ENCODE data around the gene KCNQ2.

Gene KCNQ2

DNA sequence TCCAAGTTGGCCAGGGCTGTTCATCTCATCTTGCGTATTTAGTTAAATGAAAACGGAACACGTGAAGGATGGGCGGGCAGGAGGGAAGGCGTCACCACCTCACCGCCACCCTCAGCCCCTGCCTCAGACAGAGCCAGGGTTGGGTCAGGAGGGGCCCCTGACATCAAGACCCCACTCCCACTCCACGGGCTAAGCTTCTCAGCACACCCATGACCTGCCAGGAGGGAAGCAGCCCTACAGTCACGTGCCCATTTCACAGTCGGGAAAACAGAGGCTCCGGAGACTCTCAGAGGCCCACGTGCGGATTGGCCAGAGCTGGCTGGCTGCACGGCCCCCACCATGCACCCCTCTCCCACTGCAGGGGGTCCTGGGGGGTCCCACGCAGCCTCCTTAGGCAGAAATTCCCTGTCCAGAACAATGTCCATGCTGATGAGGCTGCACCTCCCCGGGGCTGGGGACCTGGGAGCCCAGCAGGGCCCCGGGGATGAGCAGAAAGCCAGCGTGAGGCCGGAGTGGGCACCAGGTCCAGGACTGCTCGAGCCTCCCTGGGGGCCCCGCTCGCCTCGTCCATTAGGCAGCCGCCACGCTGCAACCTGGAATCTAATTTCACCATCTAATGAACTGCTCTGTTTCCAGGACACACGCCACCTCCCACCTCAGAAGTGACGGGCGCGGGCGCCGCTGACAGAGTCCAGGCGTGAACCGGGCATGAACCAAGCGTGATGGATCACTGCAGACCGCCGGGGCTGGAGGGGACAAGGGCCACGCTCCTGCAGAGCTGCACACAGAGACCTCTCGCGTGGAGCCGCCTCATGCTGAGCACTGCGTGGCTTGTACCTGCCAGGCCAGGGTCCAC, 15.8 kb downstream of the KCNQ2 start:
- no peaks in the 10 kb centered on the region for H3K36me3 Mint-ChIP-seq (ENCODE audit: low read depth)
- H3K27ac Mint-ChIP-seq = no peak overlapping the region
- H3K9me3 Mint-ChIP-seq = no peaks in the 10 kb centered on the region
- H3K27me3 Mint-ChIP-seq (ENCODE audit: low read depth) = peaks cover 34% of the 10 kb centered on the region
- TF ChIP-seq, protein P1, sequence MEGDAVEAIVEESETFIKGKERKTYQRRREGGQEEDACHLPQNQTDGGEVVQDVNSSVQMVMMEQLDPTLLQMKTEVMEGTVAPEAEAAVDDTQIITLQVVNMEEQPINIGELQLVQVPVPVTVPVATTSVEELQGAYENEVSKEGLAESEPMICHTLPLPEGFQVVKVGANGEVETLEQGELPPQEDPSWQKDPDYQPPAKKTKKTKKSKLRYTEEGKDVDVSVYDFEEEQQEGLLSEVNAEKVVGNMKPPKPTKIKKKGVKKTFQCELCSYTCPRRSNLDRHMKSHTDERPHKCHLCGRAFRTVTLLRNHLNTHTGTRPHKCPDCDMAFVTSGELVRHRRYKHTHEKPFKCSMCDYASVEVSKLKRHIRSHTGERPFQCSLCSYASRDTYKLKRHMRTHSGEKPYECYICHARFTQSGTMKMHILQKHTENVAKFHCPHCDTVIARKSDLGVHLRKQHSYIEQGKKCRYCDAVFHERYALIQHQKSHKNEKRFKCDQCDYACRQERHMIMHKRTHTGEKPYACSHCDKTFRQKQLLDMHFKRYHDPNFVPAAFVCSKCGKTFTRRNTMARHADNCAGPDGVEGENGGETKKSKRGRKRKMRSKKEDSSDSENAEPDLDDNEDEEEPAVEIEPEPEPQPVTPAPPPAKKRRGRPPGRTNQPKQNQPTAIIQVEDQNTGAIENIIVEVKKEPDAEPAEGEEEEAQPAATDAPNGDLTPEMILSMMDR (IDR thresholded peaks at IDR 0.05; ENCODE audit: unreplicated experiment in 3 of 3) = no peak
- H3K4me1 Mint-ChIP-seq = peaks cover 7% of the 10 kb centered on the region
- H3K4me3 Mint-ChIP-seq = no peak overlapping the region

DNA sequence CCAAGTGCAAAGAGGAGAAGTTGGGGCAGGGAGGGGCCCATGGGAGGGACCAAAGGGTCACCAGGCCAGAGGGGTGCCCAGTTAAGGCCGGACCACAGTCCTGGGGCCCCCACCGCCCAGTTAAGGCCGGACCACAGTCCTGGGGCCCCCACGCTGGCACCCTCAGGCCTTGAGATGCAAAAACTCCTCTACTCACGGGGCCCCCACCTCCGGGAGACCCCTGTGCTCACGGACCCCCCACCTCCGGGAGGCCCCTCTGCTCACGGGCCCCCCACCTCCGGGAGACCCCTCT, 16.9 kb downstream of the KCNQ2 start:
- Mint-ChIP-seq H3K27ac (no peak overlapping the region), H3K36me3 (ENCODE audit: low read depth) (no peaks in the 10 kb centered on the region), H3K4me3 (no peak overlapping the region), H3K27me3 (ENCODE audit: low read depth) (peaks cover 23% of the 10 kb centered on the region), H3K9me3 (no peaks in the 10 kb centered on the region), H3K4me1 (peaks cover 7% of the 10 kb centered on the region)
- TF ChIP-seq, protein P1 (IDR thresholded peaks at IDR 0.05; ENCODE audit: unreplicated experiment in 3 of 3) = no peak

DNA sequence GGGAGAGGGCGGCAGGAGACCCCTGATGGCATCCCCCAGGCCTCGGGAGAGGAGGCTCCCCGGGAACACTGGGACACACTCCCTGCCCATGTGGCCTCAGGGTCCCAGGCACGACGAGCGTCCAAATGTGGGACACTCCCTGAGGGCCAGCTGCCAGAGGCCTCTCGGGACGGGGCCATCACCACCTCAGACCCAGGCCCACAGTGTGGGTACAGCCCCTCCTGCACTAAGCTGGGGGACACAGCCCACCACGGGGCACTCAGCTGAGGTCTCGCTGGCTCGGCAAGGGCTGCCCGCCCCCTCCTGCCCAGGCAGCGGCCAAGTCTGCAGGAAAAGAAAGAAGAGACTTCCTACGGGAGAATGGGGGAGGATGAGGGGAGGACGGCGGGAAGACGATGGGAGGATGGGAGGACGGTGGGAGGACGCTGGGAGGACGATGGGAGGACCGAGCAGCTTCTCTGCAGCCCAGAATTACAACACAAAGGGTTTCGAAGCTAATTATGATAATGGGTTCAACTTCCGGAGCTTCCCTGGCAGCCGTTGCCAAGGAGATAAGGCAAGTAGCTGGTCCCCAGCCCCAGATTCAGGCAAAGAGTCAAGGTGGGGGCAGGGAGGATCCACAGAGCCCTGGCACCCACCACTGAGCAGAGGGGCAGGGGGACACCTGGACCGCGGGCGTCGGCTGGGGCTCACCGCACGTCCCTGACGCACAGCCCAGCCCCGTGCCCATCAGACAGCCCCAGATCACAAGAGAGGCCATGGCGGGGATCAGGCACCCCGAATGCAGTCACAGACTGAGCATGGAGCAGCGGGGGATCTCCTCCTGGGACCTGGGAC, 17.5 kb downstream of the KCNQ2 start:
- no peaks in the 10 kb centered on the region for H3K36me3 Mint-ChIP-seq (ENCODE audit: low read depth)
- TF ChIP-seq, protein P1 (IDR thresholded peaks at IDR 0.05; ENCODE audit: unreplicated experiment in 3 of 3) = no peak
- H3K4me1 Mint-ChIP-seq = peaks cover 7% of the 10 kb centered on the region
- H3K4me3 Mint-ChIP-seq = peak overlapping the region in 1 of 3 experiments; percentile 23
- no peaks in the 10 kb centered on the region for H3K9me3 Mint-ChIP-seq
- H3K27me3 Mint-ChIP-seq (ENCODE audit: low read depth) = peaks cover 21% of the 10 kb centered on the region
- H3K27ac Mint-ChIP-seq = no peak overlapping the region

DNA sequence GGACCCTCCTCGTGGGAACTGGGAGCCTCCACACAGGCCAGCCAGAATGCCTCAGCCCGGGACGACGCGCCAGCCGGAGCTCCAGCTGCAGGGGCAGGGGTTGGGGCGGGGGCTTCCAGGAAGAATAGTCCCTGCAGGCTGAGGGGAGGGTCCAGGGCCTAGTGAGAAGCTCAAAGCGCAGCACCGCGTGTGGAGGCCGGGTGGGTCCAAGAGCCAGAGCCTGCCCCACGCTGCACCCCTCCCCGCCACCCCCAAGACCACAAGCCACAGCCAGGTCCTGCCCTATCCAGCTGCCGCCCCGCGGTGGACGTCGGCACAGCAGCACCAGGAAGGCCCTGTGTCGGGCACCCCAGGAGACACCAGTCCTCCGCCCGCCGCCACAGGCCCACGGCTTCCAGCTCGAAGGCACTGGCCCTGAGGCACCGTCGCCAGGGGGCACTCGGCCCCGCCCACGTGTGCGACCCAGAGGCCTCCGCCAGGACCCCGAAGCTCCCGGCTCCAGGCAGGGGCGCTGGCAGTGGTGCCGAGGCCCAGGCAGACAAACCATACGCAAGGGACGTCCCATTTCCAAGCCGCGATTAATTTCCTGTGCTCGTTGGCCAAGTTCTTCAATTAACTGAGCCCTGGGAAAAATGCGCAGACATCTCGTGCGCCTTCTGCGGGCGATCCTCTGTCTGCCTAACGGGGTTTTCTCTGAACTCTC, 19.5 kb downstream of the KCNQ2 start:
- TF ChIP-seq, protein P1 (IDR thresholded peaks at IDR 0.05; ENCODE audit: unreplicated experiment in 3 of 3) = no peak
- Mint-ChIP-seq H3K9me3 (no peaks in the 10 kb centered on the region), H3K36me3 (ENCODE audit: low read depth) (no peaks in the 10 kb centered on the region), H3K4me3 (no peak overlapping the region), H3K4me1 (peaks cover 8% of the 10 kb centered on the region), H3K27me3 (ENCODE audit: low read depth) (peaks cover 21% of the 10 kb centered on the region), H3K27ac (no peak overlapping the region)

DNA sequence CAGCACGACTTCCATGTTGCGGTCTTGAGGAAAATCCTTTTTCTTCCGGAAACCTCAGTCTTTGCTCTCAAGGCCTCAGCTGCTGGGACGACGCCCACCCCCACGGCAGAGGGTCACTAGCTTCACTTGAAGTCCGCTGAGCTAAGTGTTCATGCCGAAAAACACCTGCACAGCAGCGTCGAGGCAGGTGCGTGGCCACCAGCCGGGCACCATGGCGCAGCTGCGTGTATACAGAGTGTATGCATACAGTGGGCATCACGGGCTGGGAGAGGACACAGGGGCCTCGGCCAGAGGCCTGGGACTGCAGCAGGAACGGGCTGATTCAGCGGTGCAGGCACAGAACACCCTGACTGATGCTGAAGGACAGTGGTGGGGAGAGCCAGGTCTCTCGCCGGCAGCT, 20.1 kb downstream of the KCNQ2 start:
- H3K27ac Mint-ChIP-seq = peak overlapping the region in 1 of 3 experiments; percentile 24
- peaks cover 14% of the 10 kb centered on the region for H3K4me1 Mint-ChIP-seq
- no peak overlapping the region for H3K4me3 Mint-ChIP-seq
- H3K9me3 Mint-ChIP-seq = no peaks in the 10 kb centered on the region
- TF ChIP-seq, protein P1 (IDR thresholded peaks at IDR 0.05; ENCODE audit: unreplicated experiment in 3 of 3) = no peak
- H3K36me3 Mint-ChIP-seq (ENCODE audit: low read depth) = no peaks in the 10 kb centered on the region
- peaks cover 26% of the 10 kb centered on the region for H3K27me3 Mint-ChIP-seq (ENCODE audit: low read depth)

All from nephron (organoid).